DOHH2 (cell line): ENCODE data around the gene CATSPERB.
"Not testable (repeated sequence)": the region's sequence is repeated elsewhere in the genome, so short reads cannot be mapped to it uniquely, and the experiment has no call there.

Experiments
- H3F3A ChIP-seq: fragments of 200-600 bp; sonication (generic), shearing (Covaris generic); 2 replicates; pipeline ENCODE4 v1.6.0; 2016; ENCODE audit warnings: antibody characterized with exemption, mild to moderate bottlenecking; ENCODE audit not compliant: control insufficient read depth, insufficient read depth
- H3K27ac ChIP-seq: fragments of 200-600 bp; sonication (generic); 2 replicates; pipeline ENCODE4 v1.5.1; 2014; ENCODE audit warnings: low read depth, mild to moderate bottlenecking, low read length, moderate library complexity
- H3K27me3 ChIP-seq: fragments of 200-600 bp; sonication (generic); 2 replicates; pipeline ENCODE4 v1.6.1; 2014; ENCODE audit warnings: mild to moderate bottlenecking, low read length, mixed read lengths; ENCODE audit not compliant: control insufficient read depth
- H3K36me3 ChIP-seq: fragments of 200-600 bp; sonication (generic); 2 replicates; pipeline ENCODE4 v1.6.1; 2014; ENCODE audit warnings: mild to moderate bottlenecking, low read length, moderate library complexity, mixed read lengths; ENCODE audit not compliant: control insufficient read depth
- H3K4me1 ChIP-seq: fragments of 200-600 bp; sonication (generic); 2 replicates; pipeline ENCODE4 v1.6.1; 2014; ENCODE audit warnings: mild to moderate bottlenecking, low read length, mixed read lengths; ENCODE audit not compliant: control insufficient read depth
- H3K4me2 ChIP-seq: fragments of 200-600 bp; sonication (generic); 2 replicates; pipeline ENCODE4 v1.6.0; 2014; ENCODE audit warnings: mild to moderate bottlenecking, low read length, moderate library complexity
- H3K4me3 ChIP-seq: fragments of 200-600 bp; sonication (generic); 2 replicates; pipeline ENCODE4 v1.5.1; 2014; ENCODE audit warnings: mild to moderate bottlenecking, low read length, mixed read lengths
- H3K79me2 ChIP-seq: fragments of 200-600 bp; sonication (generic); 2 replicates; pipeline ENCODE4 v1.6.1; 2014; ENCODE audit warnings: mild to moderate bottlenecking, low read length, mixed read lengths; ENCODE audit not compliant: control insufficient read depth
- H3K9me2 ChIP-seq: fragments of 200-600 bp; sonication (generic); replicated peaks from 2 replicates; pipeline ENCODE4 v1.6.1; 2014; ENCODE audit warnings: mild to moderate bottlenecking, low read length, mixed read lengths; ENCODE audit not compliant: control insufficient read depth
- H3K9me3 ChIP-seq: fragments of 200-600 bp; sonication (generic); 2 replicates; pipeline ENCODE4 v1.6.1; 2014; ENCODE audit warnings: antibody characterized with exemption, low read length, mixed read lengths; ENCODE audit not compliant: control insufficient read depth, insufficient read depth
- H4K20me1 ChIP-seq: fragments of 200-600 bp; sonication (generic); 2 replicates; pipeline ENCODE4 v1.6.0; 2014; ENCODE audit warnings: low read depth, mild to moderate bottlenecking, antibody characterized with exemption, low read length, moderate library complexity; ENCODE audit not compliant: control insufficient read depth, insufficient read depth
- CTCF ChIP-seq: fragments of 200-600 bp; sonication (generic); IDR thresholded peaks from one replicate; pipeline ENCODE4 v1.5.1; 2014; ENCODE audit warnings: antibody characterized with exemption, mild to moderate bottlenecking, low read depth, low read length; ENCODE audit not compliant: poor library complexity, severe bottlenecking
- EZH2phosphoT487 ChIP-seq: fragments of 200-600 bp; sonication (generic); IDR thresholded peaks from 2 replicates; pipeline ENCODE4 v1.6.1; 2017; ENCODE audit warnings: borderline replicate concordance, mild to moderate bottlenecking, antibody characterized with exemption, low read length, moderate library complexity, mixed read lengths

Gene CATSPERB

GRCh38 chr14:91742621-91743304 is 10.9 kb upstream of the CATSPERB start:
- Histone ChIP-seq H3K27ac (no peak overlapping the region), H3K4me3 (no peak overlapping the region), H3K4me2 (no peak overlapping the region), H3K9me3 (no peaks in the 10 kb centered on the region), H4K20me1 (no peaks in the 10 kb centered on the region), H3K36me3 (no peaks in the 10 kb centered on the region), H3K9me2 (no peaks in the 10 kb centered on the region), H3K79me2 (no peaks in the 10 kb centered on the region), H3K27me3 (no peaks in the 10 kb centered on the region), H3F3A (no peaks in the 10 kb centered on the region), H3K4me1 (0 out of 2 replicates have a peak, but pooled peaks cover 2% of the 10 kb centered on the region)
- TF ChIP-seq EZH2phosphoT487 (no peak), CTCF (no peak)

- H3F3A ChIP-seq, H4K20me1 ChIP-seq, H3K27me3 ChIP-seq, H3K79me2 ChIP-seq, H3K27ac ChIP-seq, H3K4me1 ChIP-seq, H3K9me2 ChIP-seq, H3K9me3 ChIP-seq, H3K36me3 ChIP-seq, H3K4me3 ChIP-seq, H3K4me2 ChIP-seq: not testable (repeated sequence)
Observed at GRCh38 chr14:91739867-91740266, 8.0 kb upstream of the CATSPERB start.

GRCh38 chr14:91737619-91738018 is 5.7 kb upstream of the CATSPERB start:
- Histone ChIP-seq H4K20me1 (no peaks in the 10 kb centered on the region), H3K9me3 (no peaks in the 10 kb centered on the region), H3K4me2 (no peak overlapping the region), H3K27me3 (no peaks in the 10 kb centered on the region), H3K4me3 (no peak overlapping the region), H3K36me3 (no peaks in the 10 kb centered on the region), H3F3A (no peaks in the 10 kb centered on the region), H3K9me2 (no peaks in the 10 kb centered on the region), H3K4me1 (no peaks in the 10 kb centered on the region), H3K79me2 (no peaks in the 10 kb centered on the region), H3K27ac (no peak overlapping the region)
- TF ChIP-seq CTCF, result no peak
- no peak for TF ChIP-seq EZH2phosphoT487

- H3K9me3 ChIP-seq, result no peaks in the 10 kb centered on the region
- no peak overlapping the region for H3K4me2 ChIP-seq
- no peak overlapping the region for H3K4me3 ChIP-seq
- no peak for TF ChIP-seq EZH2phosphoT487
- TF ChIP-seq CTCF, result no peak
- H3K9me2 ChIP-seq, result no peaks in the 10 kb centered on the region
- no peaks in the 10 kb centered on the region for H3K36me3 ChIP-seq
- H3K27me3 ChIP-seq, result no peaks in the 10 kb centered on the region
- no peaks in the 10 kb centered on the region for H3K79me2 ChIP-seq
- no peaks in the 10 kb centered on the region for H3F3A ChIP-seq
- H4K20me1 ChIP-seq, result no peaks in the 10 kb centered on the region
- H3K4me1 ChIP-seq, result no peaks in the 10 kb centered on the region
- no peak overlapping the region for H3K27ac ChIP-seq
Observed at GRCh38 chr14:91732859-91733477, 1.1 kb upstream of the CATSPERB start.
